ENCODE results near the gene NUP88. TPM values are rescaled to one million over a fixed set of nuclear protein-coding genes. Genes with fewer than 3 reads are reported as not detected.

The NUP88 gene
- total RNA-seq (2022; extraction: Qiagen RNA extraction; ENCODE audit: low read depth), result 82.9 to 123 TPM (median 93.9 TPM) in 5 replicates

DNA sequence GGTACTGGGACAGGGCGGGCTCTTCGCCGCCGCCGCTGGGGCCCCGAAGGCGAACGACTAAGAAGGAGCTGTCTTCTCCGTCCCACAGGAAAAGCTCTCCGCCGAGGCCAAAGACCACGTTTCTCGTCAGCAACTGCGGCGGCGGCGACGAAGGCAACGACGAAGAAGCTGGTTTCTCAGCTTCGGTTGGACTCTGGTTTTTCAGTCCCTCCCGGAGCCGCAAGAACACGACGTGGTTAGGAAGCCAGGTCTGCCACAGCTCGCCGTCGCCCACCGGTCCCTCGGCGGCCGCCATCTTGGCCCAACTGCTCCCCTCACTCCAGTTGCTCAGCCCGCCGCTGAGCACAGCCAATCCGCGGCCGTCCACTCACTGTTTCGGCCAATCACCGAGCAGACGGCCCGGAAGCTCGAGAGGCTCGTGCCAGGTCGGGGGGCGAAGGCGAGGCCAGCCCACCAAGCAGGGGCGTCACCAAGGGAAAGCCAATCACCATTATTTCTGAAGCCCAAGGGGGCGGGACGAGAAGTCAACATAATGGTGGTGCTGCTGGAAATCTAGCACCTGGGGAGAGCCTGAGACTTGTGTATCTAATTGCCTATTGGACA, at the start of gene NUP88:
Gene NUP88, minus strand, starts transcription at position 307 of the 603 bp plus-strand sequence. Its CDS starts 12 bp downstream, at position 295.

DNA sequence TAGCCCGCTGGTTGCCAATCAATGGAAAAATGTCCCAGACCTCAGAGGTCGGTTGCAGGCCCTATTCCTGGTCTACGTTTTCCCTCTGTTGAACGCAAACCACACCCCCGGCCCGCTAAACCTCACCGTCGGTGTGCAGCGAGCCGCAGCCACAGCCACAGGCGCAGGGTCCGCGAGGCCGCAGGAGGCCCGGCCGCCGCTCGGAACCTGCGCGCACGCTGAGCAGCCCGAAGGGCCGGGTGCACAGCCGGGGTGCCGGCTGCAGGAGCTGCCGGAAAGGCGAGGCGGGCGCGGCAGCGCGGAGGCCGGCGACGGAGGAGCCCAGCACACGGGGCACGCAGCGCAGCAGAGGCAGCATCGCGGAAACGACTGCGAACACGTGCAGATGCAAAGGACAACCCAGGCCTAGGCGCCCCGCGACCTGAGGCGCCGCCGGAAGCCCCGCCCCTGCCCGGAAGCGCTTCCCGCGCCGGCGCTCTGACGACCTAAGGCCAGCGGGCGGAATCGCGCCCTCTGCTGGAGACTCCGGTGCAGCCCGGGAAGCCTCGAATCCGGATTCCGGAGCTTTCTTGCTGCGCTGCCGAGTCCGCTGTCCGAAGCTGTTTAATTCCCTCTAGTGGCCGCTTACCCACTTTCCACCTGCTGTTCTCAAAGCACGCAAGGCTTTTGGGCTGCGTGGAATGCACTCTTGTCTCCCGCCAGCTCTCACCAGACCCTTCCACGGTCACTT, 19.4 kb upstream of the NUP88 start, which contains the start of gene C1QBP:
Gene C1QBP, minus strand, starts transcription at position 440 of the 730 bp plus-strand sequence. Its CDS starts 82 bp downstream, at position 358.

DNA sequence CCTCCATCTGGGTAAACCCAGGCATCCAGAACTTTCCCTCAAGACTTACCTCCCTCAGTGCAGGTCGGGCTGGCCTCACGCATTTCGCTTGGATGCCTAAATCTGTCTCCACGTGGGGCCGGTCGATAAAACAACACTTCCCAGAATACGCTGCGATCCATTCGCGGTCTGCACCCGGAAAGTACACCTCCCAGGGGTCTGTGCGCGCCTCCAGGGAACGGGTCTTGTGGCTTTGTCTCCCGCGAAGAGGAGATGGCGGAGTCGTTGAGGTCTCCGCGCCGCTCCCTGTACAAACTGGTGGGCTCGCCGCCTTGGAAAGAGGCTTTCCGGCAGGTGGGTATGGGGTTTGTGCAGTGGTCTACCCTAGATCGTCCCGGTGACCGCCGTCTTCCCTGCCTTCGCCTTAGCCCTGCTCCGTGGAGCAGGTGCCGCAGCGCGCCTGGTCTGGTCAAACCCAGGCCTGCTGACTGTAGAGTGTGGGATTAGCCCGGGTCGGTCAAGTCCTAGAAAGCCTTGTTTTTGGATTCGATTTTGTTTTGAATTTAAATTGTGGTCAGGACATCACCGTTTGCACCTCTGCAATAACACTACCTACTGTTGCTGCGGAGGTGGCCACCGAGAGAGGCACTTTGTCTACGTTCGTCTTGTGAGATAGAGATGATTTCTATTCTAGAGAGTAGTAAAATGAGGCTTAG, 644 bp upstream of the NUP88 start, which contains the start of gene RPAIN:
Gene RPAIN, plus strand, starts transcription at position 224 of the 695 bp plus-strand sequence. Its CDS starts 29 bp downstream, at position 253.

Other genes starting within 250 kb of the NUP88 start
- gene ZNF594, start 227.8 kb downstream of the NUP88 start, total RNA-seq (2022; extraction: Qiagen RNA extraction; ENCODE audit: low read depth), result 0.90 to 1.9 TPM (median 1.6 TPM) in 5 replicates
- gene SCIMP, start 184.8 kb downstream of the NUP88 start, total RNA-seq (2022; extraction: Qiagen RNA extraction; ENCODE audit: low read depth), result not detected in 5 replicates
- gene RABEP1, start 137.4 kb downstream of the NUP88 start, total RNA-seq (2022; extraction: Qiagen RNA extraction; ENCODE audit: low read depth), result 38.7 to 47.0 TPM (median 42.5 TPM) in 5 replicates
- gene RPAIN, start 520 bp upstream of the NUP88 start, total RNA-seq (2022; extraction: Qiagen RNA extraction; ENCODE audit: low read depth), result 34.3 to 46.6 TPM (median 38.9 TPM) in 5 replicates
- gene C1QBP, start 19.5 kb upstream of the NUP88 start, total RNA-seq (2022; extraction: Qiagen RNA extraction; ENCODE audit: low read depth), result 528 to 692 TPM (median 587 TPM) in 5 replicates
- gene DHX33, start 49.3 kb upstream of the NUP88 start, total RNA-seq (2022; extraction: Qiagen RNA extraction; ENCODE audit: low read depth), result 22.2 to 31.3 TPM (median 29.0 TPM) in 5 replicates
- gene DERL2, start 66.5 kb upstream of the NUP88 start, total RNA-seq (2022; extraction: Qiagen RNA extraction; ENCODE audit: low read depth), result 96.5 to 111 TPM (median 103 TPM) in 5 replicates
- 9.6 to 20.3 TPM (median 18.0 TPM) in 5 replicates for gene MIS12, start 66.9 kb upstream of the NUP88 start, total RNA-seq (2022; extraction: Qiagen RNA extraction; ENCODE audit: low read depth)
- gene NLRP1, start 164.8 kb upstream of the NUP88 start, total RNA-seq (2022; extraction: Qiagen RNA extraction; ENCODE audit: low read depth), result 2.4 to 4.9 TPM (median 2.8 TPM) in 5 replicates

Measured in A549 treated with RU486 at 1 μM for 4 hours (cell line).